Measurements from ENCODE around the gene ISM1.

ISM1 gene

DNA sequence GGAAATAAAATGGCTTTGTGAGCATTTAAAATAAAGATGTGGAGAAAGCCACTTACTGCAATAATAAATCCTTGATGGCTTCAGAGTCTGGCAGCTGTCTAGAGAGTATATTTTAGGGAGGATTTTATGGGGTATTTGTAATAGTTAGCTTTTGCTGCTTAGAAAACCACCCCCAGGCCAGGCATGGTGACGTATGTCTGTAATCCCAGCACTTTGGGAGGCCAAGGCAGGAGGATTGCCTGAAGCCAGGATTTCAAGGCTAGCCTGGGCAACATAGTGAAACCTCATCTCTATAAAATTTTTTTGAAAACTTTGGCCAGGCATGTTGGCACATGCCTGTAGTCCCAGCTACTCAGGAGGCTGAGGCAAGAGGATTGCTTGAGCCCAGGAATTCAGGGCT is 63.8 kb downstream of the ISM1 start:
- DNase-seq, result no peak

DNA sequence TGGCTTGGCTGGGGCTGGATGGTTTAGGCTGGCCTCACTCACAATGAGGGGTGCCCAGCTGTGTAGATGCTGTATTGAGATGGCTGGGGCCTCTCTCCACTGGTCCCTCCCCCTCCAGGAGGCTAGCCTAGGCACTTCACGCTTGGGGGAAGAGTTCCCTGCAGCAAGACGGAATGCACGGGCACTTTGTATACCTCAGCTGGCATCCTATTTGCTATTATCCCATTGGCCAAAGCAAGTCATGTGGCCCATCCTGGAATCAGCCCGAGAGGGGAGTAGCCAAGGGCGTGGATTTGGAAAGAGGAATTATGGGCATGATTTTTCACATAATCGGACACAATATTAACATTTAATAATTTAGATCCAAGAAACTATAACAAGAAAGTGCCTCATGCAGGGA is 64.3 kb downstream of the ISM1 start:
- no peak for DNase-seq

DNA sequence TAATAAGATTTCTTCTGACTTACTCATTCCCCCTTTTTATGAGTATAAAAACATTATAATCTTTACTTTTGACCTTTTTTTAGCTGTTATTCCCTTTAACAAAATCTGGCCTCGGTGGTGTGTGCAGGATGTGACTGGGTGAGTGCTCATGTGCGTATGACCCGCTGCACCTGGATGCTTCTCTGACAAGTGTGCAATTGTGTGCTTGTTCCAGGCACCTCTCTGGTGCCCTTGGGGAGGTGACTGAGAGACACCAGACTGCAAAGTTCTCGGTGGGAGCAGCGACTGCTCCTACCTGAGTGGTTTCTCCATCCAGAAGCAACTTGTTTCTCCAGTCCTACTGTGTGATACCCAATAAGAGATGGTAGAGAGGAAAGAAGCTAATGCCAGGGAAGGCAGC is 65.0 kb downstream of the ISM1 start:
- no peak for DNase-seq

DNA sequence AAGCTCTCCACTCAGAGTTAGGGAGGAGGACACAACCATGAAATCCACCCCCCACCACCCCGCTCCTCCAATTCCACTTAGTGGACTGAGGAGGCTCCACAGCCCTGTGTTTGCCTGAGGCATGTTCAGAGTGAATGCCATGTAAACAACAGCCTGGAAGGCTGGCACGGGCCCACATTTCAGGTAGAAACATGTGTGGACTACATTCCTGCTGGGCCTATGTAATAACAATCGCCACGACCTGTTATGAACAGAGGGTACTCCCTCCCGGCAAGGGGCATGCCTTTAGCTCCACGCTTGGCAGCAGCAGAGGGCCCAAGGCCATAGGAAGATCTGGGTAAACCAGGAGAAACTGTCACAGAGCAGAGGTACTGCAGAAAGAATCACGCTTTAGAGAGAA is 65.5 kb downstream of the ISM1 start:
- no peak for DNase-seq

DNA sequence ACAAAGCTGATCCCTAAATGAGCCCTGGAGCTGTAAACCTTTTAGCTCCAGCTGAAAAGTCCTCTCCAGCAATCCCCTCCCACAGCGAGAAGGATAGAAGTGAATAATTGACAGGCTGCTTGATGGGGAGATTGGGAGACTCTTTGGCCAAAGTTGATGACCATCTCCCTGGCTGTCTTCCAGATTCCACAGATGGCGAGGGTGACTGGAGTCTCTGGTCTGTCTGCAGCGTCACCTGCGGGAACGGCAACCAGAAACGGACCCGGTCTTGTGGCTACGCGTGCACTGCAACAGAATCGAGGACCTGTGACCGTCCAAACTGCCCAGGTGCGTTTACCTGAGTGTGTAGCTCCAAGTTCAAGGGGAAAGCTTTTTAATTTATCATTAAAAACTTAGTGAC is 67.3 kb downstream of the ISM1 start:
- no peak for DNase-seq

DNA sequence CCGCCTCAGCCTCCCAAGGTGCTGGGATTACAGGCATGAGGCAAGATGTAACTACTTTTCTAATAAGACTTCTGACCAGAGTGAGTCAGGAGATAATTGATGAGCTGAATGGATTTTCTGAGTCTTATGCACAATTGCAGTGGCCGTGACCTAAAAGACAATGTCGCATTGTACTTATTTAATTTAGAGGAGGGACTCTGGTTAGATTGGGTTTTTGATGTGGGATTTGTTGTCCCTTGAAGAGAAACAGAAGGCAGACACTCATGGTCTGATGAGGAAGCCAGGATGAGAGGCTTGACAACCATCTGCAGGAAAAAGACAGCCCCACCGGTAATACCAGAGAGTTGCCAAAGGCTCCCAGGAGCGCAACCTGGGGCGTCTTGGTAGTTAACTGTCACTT is 68.0 kb downstream of the ISM1 start:
- no peak for DNase-seq

DNA sequence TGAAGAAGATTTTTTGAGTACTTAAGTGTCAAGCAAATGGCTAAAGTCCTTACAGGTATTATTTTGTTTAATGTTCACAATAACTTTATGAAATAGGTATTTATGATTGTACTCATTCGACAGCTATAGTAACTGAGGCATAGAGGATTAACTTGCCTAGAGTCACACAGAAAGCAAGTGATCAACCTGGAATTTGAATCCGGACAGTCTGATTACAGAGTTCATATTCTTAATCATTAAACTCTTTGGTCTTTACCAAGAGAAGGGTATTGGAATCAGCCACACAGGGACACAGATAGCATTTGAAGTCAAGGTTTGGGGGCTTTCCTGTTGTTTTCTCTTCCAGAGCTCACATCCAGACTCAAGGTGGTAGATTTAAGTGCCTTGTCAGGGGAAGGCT is 69.7 kb downstream of the ISM1 start:
- no peak for DNase-seq

DNA sequence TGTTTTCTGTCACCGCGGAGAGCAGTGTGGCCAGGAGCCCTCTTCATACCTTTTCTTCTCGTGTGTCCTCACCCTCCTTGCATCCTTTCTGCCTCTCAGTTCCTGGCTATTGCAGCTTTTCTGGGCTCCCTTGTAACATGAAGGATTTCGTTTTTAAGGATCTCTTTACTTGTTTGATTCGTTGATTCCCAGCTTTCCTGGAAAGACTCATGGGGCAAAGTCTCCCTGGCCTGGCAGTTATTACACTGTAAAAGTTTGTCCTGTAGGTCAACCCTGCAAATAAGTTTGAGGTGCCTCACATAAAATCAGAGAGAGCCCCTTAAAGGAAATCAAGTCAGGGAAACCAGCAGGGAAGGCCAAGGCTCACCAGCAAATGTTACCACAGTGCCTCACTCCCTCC is 70.1 kb downstream of the ISM1 start:
- DNase-seq, result no peak

DNA sequence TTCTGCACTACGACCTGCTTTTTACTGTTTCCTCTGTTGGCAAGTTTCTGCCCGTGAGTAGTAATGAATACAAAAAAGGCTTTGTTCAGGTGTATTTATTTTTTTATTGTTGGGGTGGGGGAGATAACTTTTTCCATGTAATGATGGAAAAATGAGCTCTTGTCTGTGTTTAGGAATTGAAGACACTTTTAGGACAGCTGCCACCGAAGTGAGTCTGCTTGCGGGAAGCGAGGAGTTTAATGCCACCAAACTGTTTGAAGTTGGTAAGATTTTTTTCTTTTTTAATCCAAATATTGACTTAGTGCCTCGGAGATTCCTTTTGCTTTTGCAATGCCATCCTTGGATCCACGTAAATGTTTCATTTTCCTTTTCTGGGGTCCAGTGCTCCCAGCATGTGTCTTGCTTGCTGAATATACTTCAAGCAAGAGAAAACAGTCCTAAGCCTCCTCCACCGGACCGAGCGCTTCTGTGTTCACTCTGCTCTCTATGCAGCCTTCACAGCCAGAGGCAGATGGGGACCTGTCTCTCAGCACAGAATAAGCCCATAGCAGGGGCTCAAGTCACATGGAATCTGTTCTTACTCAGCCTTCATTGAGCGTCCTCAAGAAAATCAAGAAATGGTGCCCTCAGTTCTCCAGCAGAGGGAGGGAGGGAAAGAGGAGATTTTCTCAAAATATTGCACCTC is 71.3 kb downstream of the ISM1 start:
- DNase-seq, result no peak

DNA sequence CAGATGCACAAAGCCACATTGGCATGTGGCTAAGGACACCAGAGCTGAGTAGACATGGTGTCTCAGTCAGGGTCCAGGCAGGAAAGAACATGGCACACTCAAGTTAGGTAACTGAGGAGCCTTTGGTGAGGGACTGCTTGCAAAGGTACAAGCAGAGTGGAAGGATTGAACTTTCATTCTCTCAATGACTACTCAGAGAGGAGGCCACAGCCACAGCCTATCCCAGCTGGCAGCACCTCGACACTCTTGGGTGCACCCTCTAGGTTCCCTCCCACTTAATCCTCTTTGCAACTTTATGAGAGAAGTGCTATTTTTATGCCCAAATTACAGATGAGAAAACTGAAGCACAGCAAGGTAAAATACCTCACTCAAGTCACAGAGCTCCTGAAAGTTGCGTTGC is 73.4 kb downstream of the ISM1 start:
- no peak for DNase-seq

DNA sequence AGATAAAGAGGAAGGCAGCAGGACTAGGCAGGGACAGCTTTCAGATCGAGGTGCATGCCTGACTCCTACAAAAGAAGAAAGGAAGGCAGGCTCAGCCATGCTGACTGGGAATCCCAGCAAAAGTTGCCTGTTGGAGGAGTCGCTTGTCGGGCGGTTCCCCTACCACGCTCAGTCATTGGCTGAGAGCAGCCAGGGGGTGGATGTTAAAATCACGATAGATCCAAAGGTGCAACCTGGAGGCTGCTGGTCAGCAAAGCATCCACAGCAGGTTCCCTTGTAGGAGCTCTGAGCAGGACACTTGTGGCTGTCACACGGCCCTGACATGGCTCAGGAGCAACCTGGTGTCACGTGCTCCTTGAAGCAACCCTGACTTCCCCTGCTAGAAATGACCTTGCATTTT is 74.6 kb downstream of the ISM1 start:
- DNase-seq, result no peak

DNA sequence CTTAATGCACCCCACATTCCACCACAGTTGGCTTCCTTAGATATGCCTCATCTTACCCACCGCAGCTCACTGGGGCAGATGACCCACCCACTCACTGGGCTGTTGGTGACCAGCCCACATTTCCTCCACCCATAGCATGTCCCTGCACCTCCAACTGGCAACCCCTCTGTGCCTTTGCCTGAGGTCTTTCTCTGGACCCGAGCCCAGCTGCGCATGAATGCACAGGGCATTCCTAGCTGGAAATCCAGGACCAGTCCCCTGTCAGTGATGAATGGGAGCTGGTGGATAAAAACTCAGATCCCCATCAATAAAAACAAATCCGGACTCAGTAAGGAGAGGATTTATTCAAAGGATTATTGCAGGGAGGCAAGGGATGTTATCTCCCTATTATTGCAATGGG is 75.0 kb downstream of the ISM1 start:
- no peak for DNase-seq

DNA sequence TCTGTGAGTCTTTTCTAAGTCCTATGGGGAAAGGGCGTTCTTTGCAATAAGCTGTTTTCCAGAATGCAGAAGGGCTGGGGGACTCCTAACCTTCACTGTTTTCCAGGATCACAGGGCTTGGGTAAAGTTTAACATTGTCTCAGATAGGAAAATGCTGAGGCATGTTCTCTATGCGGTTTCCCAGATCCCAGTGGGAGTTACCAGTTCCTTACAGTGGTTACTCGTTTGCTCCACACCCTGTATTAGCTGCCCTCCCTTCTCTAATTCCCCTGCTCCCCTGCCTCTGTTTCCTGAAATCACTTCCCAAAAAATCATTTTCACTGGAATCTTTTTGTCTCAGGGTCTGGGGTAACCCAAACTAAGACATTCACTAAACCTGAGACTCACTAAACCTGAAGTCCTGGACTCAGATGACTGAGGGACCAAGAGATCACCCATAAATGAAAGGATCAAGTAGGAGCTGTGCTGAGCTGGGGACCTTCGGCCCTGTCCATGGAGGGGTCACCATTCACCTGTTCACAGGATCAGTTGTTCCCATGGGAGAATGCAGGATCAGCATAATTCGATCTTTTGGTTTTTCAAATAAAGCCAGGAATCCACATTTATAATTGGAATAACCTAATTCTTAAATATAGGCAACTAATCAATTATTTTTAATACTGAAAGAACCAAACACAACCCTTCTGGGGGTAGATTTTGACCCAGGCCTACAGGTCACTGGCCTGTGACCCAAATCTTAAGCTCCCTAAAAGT is 76.2 kb downstream of the ISM1 start:
- DNase-seq, result no peak

DNA sequence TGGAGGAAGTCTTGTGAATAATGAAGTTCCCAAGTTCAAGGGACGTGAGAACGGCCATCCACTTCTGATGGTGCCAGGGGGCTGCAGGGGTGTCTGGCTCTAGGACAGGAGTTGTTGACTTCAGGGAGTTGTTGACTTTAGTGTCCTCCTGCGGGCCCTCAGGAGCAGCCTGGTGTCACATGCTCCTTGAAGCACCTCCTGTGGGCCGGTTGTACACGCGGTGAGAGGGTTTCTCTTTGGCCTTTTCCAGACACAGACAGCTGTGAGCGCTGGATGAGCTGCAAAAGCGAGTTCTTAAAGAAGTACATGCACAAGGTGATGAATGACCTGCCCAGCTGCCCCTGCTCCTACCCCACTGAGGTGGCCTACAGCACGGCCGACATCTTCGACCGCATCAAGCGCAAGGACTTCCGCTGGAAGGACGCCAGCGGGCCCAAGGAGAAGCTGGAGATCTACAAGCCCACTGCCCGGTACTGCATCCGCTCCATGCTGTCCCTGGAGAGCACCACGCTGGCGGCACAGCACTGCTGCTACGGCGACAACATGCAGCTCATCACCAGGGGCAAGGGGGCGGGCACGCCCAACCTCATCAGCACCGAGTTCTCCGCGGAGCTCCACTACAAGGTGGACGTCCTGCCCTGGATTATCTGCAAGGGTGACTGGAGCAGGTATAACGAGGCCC is 77.8 kb downstream of the ISM1 start:
- DNase-seq, result no peak

DNA sequence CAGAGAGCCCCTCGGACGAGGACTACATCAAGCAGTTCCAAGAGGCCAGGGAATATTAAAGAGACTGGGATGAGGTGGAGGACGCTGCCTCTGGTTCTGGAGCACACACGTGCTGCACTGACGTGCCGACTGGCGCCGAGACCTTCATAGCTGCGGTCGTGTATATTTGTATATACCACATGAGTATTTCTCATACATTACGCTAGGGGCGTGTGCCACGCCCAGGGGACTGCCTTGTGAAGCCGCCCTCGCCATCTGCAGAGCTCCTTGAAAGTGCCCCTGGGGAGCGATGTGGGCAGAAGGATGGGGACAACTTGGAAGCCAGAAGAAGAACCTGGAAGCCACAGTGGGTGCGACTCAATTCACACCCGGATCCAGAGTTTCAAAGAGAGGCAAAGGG is 78.3 kb downstream of the ISM1 start:
- DNase-seq, result no peak

DNA sequence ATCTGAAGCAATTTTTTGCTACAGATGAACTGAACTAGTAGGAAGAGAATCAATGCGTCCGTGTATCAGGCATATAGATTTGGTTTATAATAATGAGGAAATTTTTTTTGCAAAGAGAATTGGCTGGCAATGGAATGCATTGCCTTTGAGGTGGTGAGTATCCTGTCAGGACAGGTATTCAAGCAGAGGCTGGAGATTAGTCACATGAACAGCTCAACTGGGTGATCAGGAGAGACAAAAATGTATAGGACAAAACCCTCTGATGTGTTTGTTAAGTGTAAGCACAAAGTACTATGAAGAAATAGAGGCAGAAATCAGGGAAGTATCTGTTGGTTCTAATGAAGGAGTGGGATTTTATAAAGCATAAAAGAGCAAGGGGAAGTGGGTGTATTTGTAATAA is 80.5 kb downstream of the ISM1 start:
- DNase-seq, result no peak

DNA sequence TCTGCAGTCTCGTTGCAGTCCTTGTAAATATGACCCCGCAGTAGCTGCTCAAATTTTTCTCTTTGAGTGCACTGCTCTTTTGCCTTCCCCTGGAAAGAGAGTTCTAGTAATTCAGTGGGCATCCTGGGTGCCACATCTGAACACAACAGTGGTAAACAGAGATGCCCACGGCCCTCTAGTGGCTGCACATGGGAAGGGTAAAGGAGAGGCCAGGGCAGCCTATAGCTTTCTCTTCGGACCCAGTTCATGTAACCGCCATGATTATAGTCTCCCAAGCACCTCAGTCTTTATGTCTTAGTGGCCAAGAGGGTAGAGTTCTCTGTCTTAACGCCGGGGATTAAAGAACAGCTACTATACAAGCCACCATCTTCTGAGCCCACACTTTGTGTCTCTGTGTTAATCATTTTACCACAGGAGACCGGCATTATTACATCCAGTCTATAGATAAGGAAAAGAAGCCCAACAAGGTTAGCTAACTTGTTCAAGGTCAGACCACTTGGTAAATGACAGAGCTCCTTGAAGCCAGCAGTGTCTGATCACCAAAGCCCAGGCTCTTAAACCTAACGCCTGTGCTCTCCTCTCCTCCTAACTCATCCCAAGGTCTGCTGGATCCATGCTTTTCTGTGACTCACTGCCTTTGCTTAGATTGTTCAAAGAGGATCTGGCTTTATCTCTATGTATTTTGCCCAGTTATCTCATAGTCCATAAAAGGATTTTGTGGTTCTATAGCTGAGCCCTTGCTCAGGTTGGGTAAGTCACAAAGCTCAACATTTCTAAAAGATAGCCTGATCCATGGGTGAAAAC is 81.8 kb downstream of the ISM1 start:
- peak in 1 of 2 donors; percentile 38 for DNase-seq

DNA sequence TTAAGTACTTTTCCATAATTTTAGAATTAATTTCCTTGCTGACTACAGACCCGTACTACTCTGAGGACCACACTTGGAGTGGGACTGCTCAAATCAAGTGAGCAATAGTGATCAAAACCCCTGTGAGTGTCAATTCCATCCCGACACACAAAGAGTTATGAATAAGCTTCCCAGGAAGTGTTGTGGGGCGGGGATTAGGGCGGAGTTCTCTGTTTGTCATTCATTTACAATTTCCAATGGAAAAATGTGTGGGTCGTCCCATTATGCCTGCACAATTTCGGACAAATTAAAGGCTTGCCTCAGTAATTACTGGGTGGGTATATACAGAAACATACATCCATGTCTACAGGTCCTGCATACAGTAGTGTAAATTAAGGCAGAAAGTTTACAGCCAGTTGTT is 84.2 kb downstream of the ISM1 start:
- no peak for DNase-seq

DNA sequence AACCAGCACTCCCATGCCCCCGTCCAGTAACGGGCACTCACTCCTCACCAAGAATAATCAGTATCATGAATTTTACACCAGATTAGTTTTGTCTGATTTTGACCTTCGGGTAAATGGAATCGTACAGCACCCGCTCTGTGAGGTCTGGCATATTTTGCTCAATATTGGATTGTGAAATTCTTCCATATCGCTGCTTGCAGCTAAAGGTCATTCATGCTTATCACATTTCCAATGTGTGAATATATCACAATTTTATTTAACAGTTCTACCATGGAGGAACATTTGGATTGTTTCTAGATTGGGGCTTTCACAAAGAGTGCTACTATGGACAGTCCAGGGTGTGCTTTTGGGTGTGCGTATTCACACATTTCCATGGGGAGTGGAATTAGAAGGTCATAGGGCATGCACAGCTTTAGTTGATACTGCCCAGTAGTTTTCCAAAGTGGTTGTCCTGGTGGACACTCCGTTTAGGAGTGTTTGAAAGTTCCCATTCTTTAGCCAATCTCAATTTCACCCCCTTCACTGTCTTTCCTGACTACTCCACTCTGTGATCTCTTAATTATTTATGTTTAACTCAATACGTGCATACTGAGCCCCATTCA is 86.6 kb downstream of the ISM1 start:
- DNase-seq, result no peak

DNA sequence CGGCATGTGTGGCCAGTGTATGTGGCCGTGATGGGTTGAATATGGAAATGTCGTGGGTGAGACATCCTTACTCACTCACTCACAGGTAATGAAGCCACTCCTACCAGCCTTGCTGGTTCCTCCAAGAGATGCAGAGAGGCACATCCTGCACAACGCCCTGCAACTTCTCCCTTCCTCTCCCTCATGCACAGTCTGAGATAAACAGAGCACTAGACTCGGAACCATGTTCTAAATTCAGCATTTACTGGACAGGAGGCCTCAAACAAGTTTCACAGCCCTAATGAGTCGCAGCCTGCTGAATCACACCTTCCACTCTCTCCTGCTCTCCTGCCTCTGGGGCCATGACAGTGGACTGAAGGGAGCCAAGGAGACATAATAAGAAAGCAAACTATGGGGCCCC is 91.2 kb downstream of the ISM1 start:
- DNase-seq, result no peak

DNA sequence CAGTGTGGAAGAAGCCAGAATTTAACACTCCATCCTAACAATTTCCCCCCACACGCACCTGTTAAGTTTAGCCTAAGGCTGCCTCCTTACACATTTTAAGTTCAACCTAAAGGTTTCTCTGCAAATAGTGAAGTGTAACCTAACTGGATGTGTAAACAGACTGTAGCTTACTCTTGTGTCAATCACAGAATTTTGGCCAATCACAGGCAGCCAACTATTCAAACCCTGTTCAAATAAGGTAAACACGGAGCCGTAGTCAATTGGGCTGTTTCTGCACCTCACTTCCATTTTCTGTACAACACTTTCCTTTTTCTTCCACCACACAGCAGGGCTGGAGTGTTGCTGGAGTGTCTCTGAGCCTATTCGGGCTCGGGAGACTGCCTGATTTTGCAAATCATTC is 92.1 kb downstream of the ISM1 start:
- DNase-seq, result no peak

DNA sequence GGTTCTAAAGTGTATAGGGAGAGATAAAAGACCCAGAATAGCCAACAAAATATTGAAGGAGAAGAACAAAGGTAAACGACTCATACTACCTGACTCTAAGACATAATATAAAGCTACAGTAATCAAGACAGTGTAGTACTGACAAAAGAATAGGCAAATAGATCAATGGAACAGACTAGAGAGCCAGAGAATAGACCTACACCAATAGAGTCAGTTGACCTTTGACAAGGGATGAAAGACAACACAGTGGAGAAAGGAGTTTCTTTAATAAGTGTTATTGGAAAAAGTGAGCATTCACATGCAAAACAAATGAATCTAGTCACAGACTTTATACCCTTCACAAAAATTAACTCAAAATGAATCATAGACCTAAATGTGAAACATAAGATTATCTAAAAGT is 96.4 kb downstream of the ISM1 start:
- DNase-seq, result no peak

DNA sequence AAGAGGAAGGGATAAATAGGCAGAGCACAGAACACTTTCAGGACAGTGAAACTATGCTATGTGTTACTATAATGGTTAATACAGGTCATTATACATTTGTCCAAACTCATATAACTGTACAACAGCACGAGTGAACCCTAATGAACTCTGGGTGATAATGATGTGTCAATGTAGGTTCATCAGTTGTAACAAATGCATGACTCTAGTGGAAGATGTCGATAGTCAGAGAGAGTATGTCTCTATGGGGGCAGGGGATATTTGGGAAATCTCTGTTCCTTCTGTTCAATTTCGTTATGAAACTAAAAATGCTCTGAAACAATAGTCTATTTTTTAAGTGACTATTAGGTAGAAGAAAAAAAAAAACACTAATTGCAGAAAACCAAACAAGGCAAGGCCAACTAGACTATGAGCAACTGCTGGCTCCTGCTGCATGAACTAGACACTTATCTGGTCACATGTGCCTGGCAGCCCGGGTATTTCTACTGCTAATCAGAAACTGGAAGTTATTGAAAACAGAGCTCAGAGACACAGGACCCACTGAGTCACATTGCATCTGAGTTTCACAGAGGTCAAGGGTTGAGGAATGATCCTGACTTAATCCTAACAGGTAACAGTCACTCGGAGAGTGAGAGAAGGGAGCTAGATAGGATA is 97.9 kb downstream of the ISM1 start:
- DNase-seq, result no peak
